HG02981 (cell line): ENCODE data around the gene PTS.

Source experiments
- ATAC-seq: cut with Tn5 transposase; IDR thresholded peaks from one replicate; pipeline ENCODE4 v1.9.1; 2021; ENCODE audit warnings: mild to moderate bottlenecking, moderate library complexity; ENCODE audit not compliant: unreplicated experiment

PTS gene

GRCh38 chr11:112221274-112221835, 4.9 kb upstream of the PTS start:
- ATAC-seq: no peak

- ATAC-seq: no peak
These were observed 3.9 kb upstream of the PTS start for GRCh38 chr11:112222303-112222702.

- ATAC-seq: no peak
These were observed 3.1 kb upstream of the PTS start for GRCh38 chr11:112223121-112223520.

- no peak for ATAC-seq
These were observed 2.3 kb upstream of the PTS start for GRCh38 chr11:112223754-112224532.

GRCh38 chr11:112225753-112226061, 521 bp upstream of the PTS start:
- no peak for ATAC-seq

GRCh38 chr11:112226831-112227401, 688 bp downstream of the PTS start:
- peak; percentile 50 for ATAC-seq

- no peak for ATAC-seq
These were observed 1.2 kb downstream of the PTS start for GRCh38 chr11:112227471-112227870.

- no peak for ATAC-seq
These were observed 2.5 kb downstream of the PTS start for GRCh38 chr11:112228706-112229105.

GRCh38 chr11:112229159-112229558, 2.9 kb downstream of the PTS start:
- no peak for ATAC-seq

- no peak for ATAC-seq
These were observed 3.7 kb downstream of the PTS start for GRCh38 chr11:112229746-112230433.

GRCh38 chr11:112231952-112232351, 5.7 kb downstream of the PTS start:
- ATAC-seq: no peak

- no peak for ATAC-seq
These were observed 9.6 kb downstream of the PTS start for GRCh38 chr11:112235750-112236390.

- no peak for ATAC-seq
These were observed 11.2 kb downstream of the PTS start for GRCh38 chr11:112237451-112237850.

- ATAC-seq: no peak
These were observed 11.8 kb downstream of the PTS start for GRCh38 chr11:112238041-112238440.

GRCh38 chr11:112241486-112241885, 15.3 kb downstream of the PTS start:
- no peak for ATAC-seq

- no peak for ATAC-seq
These were observed 21.0 kb downstream of the PTS start for GRCh38 chr11:112247201-112247600.

- ATAC-seq: no peak
These were observed 22.0 kb downstream of the PTS start for GRCh38 chr11:112248201-112248600.

- no peak for ATAC-seq
These were observed 23.8 kb downstream of the PTS start for GRCh38 chr11:112249871-112250610.

- ATAC-seq: no peak
These were observed 27.5 kb downstream of the PTS start for GRCh38 chr11:112253605-112254242.

- no peak for ATAC-seq
These were observed 29.0 kb downstream of the PTS start for GRCh38 chr11:112255067-112255720.
